Liver (tissue), 3 donors: ENCODE results near the gene AADAC.

Source experiments
- ATF3 ChIP-seq: IDR thresholded peaks from 2 replicates; pipeline ENCODE4 v1.6.1; 2016; ENCODE audit warnings: antibody characterized with exemption
- CTCF ChIP-seq: fragments of 150-350 bp; IDR thresholded peaks from 2 replicates; pipeline ENCODE4 v1.5.1; 2017; ENCODE audit warnings: improper control_type of control experiment, low read depth, low read length; ENCODE audit not compliant: missing input control
- EGR1 ChIP-seq, 2 donors: IDR thresholded peaks; 2 replicates each; pipeline ENCODE4 v1.6.1; 2016 to 2018; ENCODE audit warnings: antibody characterized with exemption in 2 of 2, low read depth in 2 of 2
- GABPA ChIP-seq, 2 donors: IDR thresholded peaks in 1 of 2; conservative IDR thresholded peaks in 1 of 2; 2 replicates each; pipeline ENCODE4 v1.6.1; 2016; ENCODE audit warnings: antibody characterized with exemption in 2 of 2, mild to moderate bottlenecking in 1 of 2, moderate library complexity in 1 of 2
- JUND ChIP-seq, 2 donors: IDR thresholded peaks; 2 replicates each; pipeline ENCODE4 v1.6.1; 2016; ENCODE audit warnings: antibody characterized with exemption in 2 of 2
- MAX ChIP-seq: IDR thresholded peaks from 2 replicates; pipeline ENCODE4 v1.6.1; 2016; ENCODE audit warnings: antibody characterized with exemption
- RAD21 ChIP-seq, 2 donors: IDR thresholded peaks; 2 replicates each; pipeline ENCODE4 v1.6.1; 2016; ENCODE audit warnings: antibody characterized with exemption in 2 of 2, mild to moderate bottlenecking in 2 of 2
- REST ChIP-seq: IDR thresholded peaks from 2 replicates; pipeline ENCODE4 v1.6.1; 2016; ENCODE audit warnings: antibody characterized with exemption, mild to moderate bottlenecking
- SP1 ChIP-seq: IDR thresholded peaks from 2 replicates; pipeline ENCODE4 v1.6.1; 2018; ENCODE audit warnings: antibody characterized with exemption, mild to moderate bottlenecking
- YY1 ChIP-seq: IDR thresholded peaks from 2 replicates; pipeline ENCODE4 v1.6.1; 2016; ENCODE audit warnings: antibody characterized with exemption, mild to moderate bottlenecking
- ZBTB33 ChIP-seq: IDR thresholded peaks from 2 replicates; pipeline ENCODE4 v1.6.1; 2016; ENCODE audit warnings: antibody characterized with exemption
- donor health status: healthy.
- donor health status: healthy.

GRCh38 chr3:151792411-151792810, 21.5 kb upstream of the AADAC start:
- no peak for TF ChIP-seq CTCF
- TF ChIP-seq MAX: no peak
- TF ChIP-seq ATF3: no peak
- TF ChIP-seq ZBTB33: no peak
- no peak for TF ChIP-seq YY1
- no peak for TF ChIP-seq REST
- TF ChIP-seq SP1: no peak
- TF ChIP-seq GABPA (IDR thresholded peaks at IDR 0.05 in 1 of 2, conservative IDR thresholded peaks at IDR 0.05 in 1 of 2): no peak
- no peak for TF ChIP-seq RAD21 (IDR thresholded peaks at IDR 0.05)
- no peak for TF ChIP-seq EGR1 (IDR thresholded peaks at IDR 0.05; ENCODE audit: low read depth in 2 of 2)
- TF ChIP-seq JUND (IDR thresholded peaks at IDR 0.05): no peak
